Measurements from ENCODE around the gene PARD3.

- TF ChIP-seq CTCF (conservative IDR thresholded peaks at IDR 0.05 in 1 of 2, IDR thresholded peaks at IDR 0.05 in 1 of 2; ENCODE audit: low read depth in 1 of 2, low read length in 2 of 2), result no peak
- no peak for TF ChIP-seq EZH2 (IDR thresholded peaks at IDR 0.05; ENCODE audit: low read length, missing control alignments)
Observed at GRCh38 chr10:34319197-34319846, 495.8 kb downstream of the PARD3 start.

Measured in fibroblast of lung (primary cell).